IPS-18c (cell line): ENCODE measurements around the gene ZC3H4.
"Not testable (repeated sequence)": the region's sequence is repeated elsewhere in the genome, so short reads cannot be mapped to it uniquely, and the experiment has no call there.

Experiments used
- H3K4me3 ChIP-seq: 2 replicates; pipeline ENCODE4 v1.7.0; 2013; ENCODE audit warnings: low read depth, mild to moderate bottlenecking, low read length, moderate library complexity; ENCODE audit not compliant: insufficient read depth
- H3K9me3 ChIP-seq: one replicate; pipeline ENCODE4 v1.6.1; 2013; ENCODE audit warnings: mild to moderate bottlenecking, low read length, moderate library complexity; ENCODE audit not compliant: control insufficient read depth, insufficient read depth

The ZC3H4 gene

GRCh38 chr19:47141695-47142094, 28.1 kb upstream of the ZC3H4 start:
- Histone ChIP-seq H3K9me3 (no peaks in the 10 kb centered on the region), H3K4me3 (no peak overlapping the region)

DNA sequence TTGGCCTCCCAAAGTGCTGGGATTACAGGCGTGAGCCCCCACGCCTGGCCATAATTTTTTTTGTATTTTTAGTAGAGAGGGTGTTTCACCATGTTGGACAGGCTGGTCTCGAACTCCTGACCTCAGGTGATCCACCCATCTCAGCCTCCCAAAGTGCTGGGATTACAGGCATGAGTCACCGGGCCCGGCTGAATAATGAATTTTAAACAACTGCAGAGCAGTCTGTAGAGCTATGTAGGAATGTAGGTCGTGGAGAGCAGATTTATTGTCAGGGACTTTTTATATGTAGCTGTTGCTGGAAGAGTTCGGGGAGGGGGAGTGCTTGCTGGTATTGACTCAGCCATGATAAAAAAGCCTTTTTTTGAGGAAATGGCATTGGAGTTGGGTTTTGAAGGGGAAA, 27.7 kb upstream of the ZC3H4 start:
- not testable (repeated sequence) for H3K9me3 ChIP-seq, H3K4me3 ChIP-seq

GRCh38 chr19:47135156-47135555, 21.6 kb upstream of the ZC3H4 start:
- Histone ChIP-seq H3K9me3 (no peaks in the 10 kb centered on the region), H3K4me3 (no peak overlapping the region)

DNA sequence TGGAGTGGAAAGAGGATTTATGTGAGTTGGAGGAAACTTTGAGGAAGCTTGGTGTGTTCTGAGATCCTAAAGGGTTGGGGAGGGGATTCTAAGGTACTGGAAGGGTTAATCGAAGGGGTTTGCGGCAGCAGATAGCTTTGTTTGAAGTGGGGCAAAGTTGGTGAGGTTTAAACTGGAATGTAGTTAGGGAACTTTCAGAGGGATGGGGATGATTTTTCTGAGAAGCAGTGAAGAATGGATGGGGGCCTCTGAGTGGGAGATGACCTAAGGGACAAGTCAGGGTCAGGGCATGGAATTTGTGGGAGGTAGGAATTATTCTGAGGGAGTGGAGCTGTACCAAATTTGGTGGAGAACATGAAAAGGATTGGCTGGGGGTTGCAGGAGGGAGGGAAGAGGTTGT, 21.0 kb upstream of the ZC3H4 start:
- Histone ChIP-seq H3K4me3 (peak overlapping the region; percentile 34; the same call in 1 of the 2 replicates), H3K9me3 (no peaks in the 10 kb centered on the region)

DNA sequence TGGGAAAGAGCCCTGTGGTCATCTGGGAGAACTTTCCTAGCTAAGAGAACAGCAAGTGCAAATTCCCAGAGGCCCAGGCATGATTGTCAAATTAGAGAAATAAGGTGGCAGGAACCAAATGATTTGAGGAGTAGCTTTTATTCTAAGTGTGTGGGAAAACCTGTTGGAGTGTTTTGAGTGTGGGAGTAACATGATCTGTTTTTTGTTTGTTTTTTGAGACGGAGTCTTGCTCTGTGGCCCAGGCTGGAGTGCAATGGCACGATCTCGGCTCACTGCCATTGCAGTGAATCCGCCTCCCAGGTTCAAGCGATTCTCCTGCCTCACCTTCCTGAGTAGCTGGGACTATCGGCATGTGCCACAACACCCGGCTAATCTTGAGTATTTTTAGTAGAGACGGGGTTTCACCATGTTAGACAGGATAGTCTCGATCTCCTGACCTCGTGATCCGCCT, 19.5 kb upstream of the ZC3H4 start:
- Histone ChIP-seq H3K9me3 (no peaks in the 10 kb centered on the region), H3K4me3 (peak overlapping the region; percentile 96)

DNA sequence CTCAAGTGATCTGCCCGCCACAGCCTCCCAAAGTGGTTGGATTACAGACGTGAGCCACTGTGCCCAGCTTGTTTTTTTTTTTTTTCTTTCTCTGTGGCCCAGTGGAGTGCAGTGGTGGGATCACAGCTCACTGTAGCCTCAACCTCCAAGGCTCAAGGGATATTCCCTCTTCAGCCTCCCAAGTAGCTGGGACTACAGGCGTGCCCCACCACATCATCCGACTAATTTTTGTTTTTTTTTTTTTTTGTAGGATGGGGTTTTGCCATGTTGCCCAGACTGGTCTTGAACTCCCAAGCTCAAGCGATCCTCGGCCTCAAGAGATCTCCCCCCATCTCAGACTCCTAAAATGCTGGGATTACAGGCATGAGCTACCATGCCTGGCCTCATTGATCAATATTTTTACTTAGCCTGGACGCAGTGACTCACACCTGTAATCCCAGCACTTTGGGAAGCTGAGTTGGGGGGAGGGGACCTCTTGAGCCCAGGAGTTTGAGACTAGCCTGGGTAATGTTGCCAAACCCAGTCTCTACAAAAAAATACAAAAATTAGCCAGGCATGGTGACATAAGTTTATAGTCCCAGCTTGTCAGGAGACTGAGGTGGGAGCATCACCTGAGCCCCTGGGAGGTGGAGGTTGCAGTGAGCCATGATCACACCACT, 18.7 kb upstream of the ZC3H4 start:
- Histone ChIP-seq H3K9me3 (no peaks in the 10 kb centered on the region), H3K4me3 (peak overlapping the region; percentile 96)

- Histone ChIP-seq H3K9me3 (no peaks in the 10 kb centered on the region), H3K4me3 (peak within 1 kb of the TSS; percentile 96)
Observed at GRCh38 chr19:47130589-47131227, 17.1 kb upstream of the ZC3H4 start, which contains the start of gene SAE1. TSS of gene SAE1 (plus strand) at chr19:47130835. CDS start at chr19:47130931, 96 bp downstream.

DNA sequence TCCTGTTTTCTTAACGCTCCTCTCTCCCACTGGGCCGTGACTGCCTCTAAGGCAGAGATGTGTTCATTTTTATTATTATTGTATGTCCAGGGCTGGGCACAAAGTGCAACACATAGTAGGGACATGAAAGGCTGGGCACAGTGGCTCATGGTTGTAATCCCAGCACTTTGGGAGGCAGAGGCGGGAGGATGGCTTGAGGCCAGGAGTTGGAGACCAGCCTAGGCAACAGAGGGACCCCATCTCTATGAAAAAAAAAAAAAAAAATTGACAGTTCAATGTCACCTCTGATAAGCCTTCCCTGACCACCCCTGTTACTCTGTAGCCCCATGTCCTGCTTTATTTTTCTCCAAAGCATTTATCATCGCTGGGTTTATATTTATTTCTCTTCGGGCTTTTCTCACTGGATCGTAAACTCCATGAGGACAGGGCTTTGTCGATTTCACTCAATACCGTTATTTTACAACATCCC, 16.6 kb upstream of the ZC3H4 start:
- H3K9me3 ChIP-seq: no peaks in the 10 kb centered on the region
- H3K4me3 ChIP-seq: no peak overlapping the region

GRCh38 chr19:47129579-47129978, 16.0 kb upstream of the ZC3H4 start:
- Histone ChIP-seq H3K9me3 (no peaks in the 10 kb centered on the region), H3K4me3 (no peak overlapping the region)

GRCh38 chr19:47125669-47125938, 12.0 kb upstream of the ZC3H4 start:
- H3K9me3 ChIP-seq: no peaks in the 10 kb centered on the region
- H3K4me3 ChIP-seq: no peak overlapping the region

GRCh38 chr19:47124937-47125668, 11.5 kb upstream of the ZC3H4 start:
- Histone ChIP-seq H3K4me3 (no peak overlapping the region), H3K9me3 (no peaks in the 10 kb centered on the region)

GRCh38 chr19:47123406-47123805, 9.8 kb upstream of the ZC3H4 start:
- Histone ChIP-seq H3K4me3 (no peak overlapping the region), H3K9me3 (no peaks in the 10 kb centered on the region)

GRCh38 chr19:47122359-47123335, 9.1 kb upstream of the ZC3H4 start:
- no peaks in the 10 kb centered on the region for H3K9me3 ChIP-seq
- H3K4me3 ChIP-seq: no peak overlapping the region

GRCh38 chr19:47120470-47121067, 7.0 kb upstream of the ZC3H4 start:
- no peaks in the 10 kb centered on the region for H3K9me3 ChIP-seq
- no peak overlapping the region for H3K4me3 ChIP-seq

DNA sequence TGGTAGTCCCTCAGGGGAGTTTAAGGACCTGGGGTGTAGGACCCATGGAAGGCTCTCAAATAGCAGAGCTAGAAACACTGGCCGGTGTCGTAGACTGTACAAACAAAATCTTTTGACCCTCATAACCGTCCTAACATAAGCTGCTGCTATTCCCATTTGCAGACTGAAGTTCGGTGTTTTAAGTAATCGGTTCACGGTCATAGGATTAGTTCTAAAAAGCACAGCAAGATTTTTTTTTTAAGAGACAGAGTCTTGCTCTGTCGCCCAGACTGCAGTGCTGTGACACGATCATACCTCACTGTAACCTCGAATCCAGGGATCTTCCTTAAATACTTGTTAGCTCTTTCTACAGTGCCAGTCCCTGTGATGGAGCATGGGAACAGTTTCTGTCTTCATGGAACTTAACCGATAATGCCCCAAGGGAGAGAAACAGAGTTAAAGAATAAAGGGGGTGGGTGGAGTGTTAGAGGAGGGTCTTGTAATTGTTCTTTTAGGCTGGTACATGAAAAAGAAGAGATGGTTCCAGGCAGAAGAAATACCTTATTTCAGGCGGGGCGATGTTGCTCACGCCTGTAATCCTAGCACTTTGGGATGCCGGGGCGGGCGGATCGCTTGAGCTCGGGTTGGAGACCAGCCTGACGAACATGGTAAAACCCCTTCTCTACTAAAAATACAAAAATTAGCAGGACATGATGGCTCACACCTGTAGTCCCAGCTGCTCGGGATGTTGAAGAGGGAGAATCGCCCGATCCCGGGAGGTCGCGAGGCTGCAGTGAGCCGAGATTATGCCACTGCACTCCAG, 475 bp upstream of the ZC3H4 start:
- H3K9me3 ChIP-seq: peaks cover 2% of the 10 kb centered on the region
- H3K4me3 ChIP-seq: peak overlapping the region; percentile 89; the same call in 1 of the 2 replicates
